Liver (tissue), 9 donors: ENCODE data around the gene ARHGEF4. TPM values are rescaled to one million over a fixed set of nuclear protein-coding genes. Genes with fewer than 3 reads are reported as not detected.

ENCODE experiments used
- DNase-seq: peaks from one replicate; pipeline ENCODE4 v3.0.0-alpha.2; 2017; ENCODE audit warnings: low spot score
- H3K27ac ChIP-seq, 2 donors: one replicate each; pipeline ENCODE4 v1.7.0; 2013; ENCODE audit warnings: inconsistent platforms in 2 of 2, low read length in 2 of 2, control low read depth in 1 of 2, low read depth in 1 of 2, mild to moderate bottlenecking in 1 of 2
- H3K27me3 ChIP-seq, 4 donors: one replicate each; pipeline versions ENCODE4 v1.6.1 to v1.7.0; 2013; ENCODE audit warnings: low read length in 3 of 4, inconsistent platforms in 1 of 4, mild to moderate bottlenecking in 1 of 4, moderate library complexity in 1 of 4; ENCODE audit not compliant: control insufficient read depth in 4 of 4, insufficient read depth in 4 of 4
- H3K36me3 ChIP-seq, 4 donors: one replicate each; pipeline versions ENCODE4 v1.6.1 to v1.7.0; 2013; ENCODE audit warnings: low read length in 3 of 4, mild to moderate bottlenecking in 3 of 4, low read depth in 1 of 4, moderate library complexity in 1 of 4; ENCODE audit not compliant: control insufficient read depth in 4 of 4, insufficient read depth in 3 of 4
- H3K4me1 ChIP-seq, 4 donors: one replicate each; pipeline versions ENCODE4 v1.6.1 to v1.7.0; 2013; ENCODE audit warnings: low read length in 3 of 4, mild to moderate bottlenecking in 3 of 4, moderate library complexity in 1 of 4; ENCODE audit not compliant: control insufficient read depth in 4 of 4, insufficient read depth in 4 of 4
- H3K4me3 ChIP-seq, 3 donors: one replicate each; pipeline versions ENCODE4 v1.6.1 to v1.7.0; 2013; ENCODE audit warnings: low read length in 3 of 3, control low read depth in 1 of 3, low read depth in 1 of 3, mild to moderate bottlenecking in 1 of 3
- H3K9ac ChIP-seq, 2 donors: one replicate each; pipeline ENCODE4 v1.7.0; 2013; ENCODE audit warnings: low read length in 2 of 2, mild to moderate bottlenecking in 2 of 2, moderate library complexity in 2 of 2, control low read depth in 1 of 2, low read depth in 1 of 2
- H3K9me3 ChIP-seq, 4 donors: one replicate each; pipeline versions ENCODE4 v1.6.1 to v1.7.0; 2013; ENCODE audit warnings: low read length in 3 of 4; ENCODE audit not compliant: control insufficient read depth in 4 of 4
- ATF3 ChIP-seq: IDR thresholded peaks from 2 replicates; pipeline ENCODE4 v1.6.1; 2016; ENCODE audit warnings: antibody characterized with exemption
- EGR1 ChIP-seq, 2 donors: IDR thresholded peaks; 2 replicates each; pipeline ENCODE4 v1.6.1; 2016 to 2018; ENCODE audit warnings: antibody characterized with exemption in 2 of 2, low read depth in 2 of 2
- FOXA1 ChIP-seq: IDR thresholded peaks from 2 replicates; pipeline ENCODE4 v1.6.1; 2016; ENCODE audit warnings: antibody characterized with exemption
- FOXA2 ChIP-seq: IDR thresholded peaks from 2 replicates; pipeline ENCODE4 v1.6.1; 2016; ENCODE audit warnings: antibody characterized with exemption
- HNF4A ChIP-seq, 2 donors: conservative IDR thresholded peaks; 2 replicates each; pipeline ENCODE4 v1.6.1; 2016; ENCODE audit warnings: antibody characterized with exemption in 2 of 2, mild to moderate bottlenecking in 2 of 2
- NR2F2 ChIP-seq: IDR thresholded peaks from 2 replicates; pipeline ENCODE4 v1.6.1; 2016; ENCODE audit warnings: antibody characterized with exemption
- RAD21 ChIP-seq, 2 donors: IDR thresholded peaks; 2 replicates each; pipeline ENCODE4 v1.6.1; 2016; ENCODE audit warnings: antibody characterized with exemption in 2 of 2, mild to moderate bottlenecking in 2 of 2
- RXRA ChIP-seq, 2 donors: IDR thresholded peaks; 2 replicates each; pipeline ENCODE4 v1.6.1; 2017 to 2018; ENCODE audit warnings: antibody characterized with exemption in 2 of 2, mild to moderate bottlenecking in 1 of 2
- SP1 ChIP-seq: IDR thresholded peaks from 2 replicates; pipeline ENCODE4 v1.6.1; 2018; ENCODE audit warnings: antibody characterized with exemption, mild to moderate bottlenecking
- TAF1 ChIP-seq: conservative IDR thresholded peaks from 2 replicates; pipeline ENCODE4 v1.6.1; 2016; ENCODE audit warnings: antibody characterized with exemption, mild to moderate bottlenecking
- ZBTB33 ChIP-seq: IDR thresholded peaks from 2 replicates; pipeline ENCODE4 v1.6.1; 2016; ENCODE audit warnings: antibody characterized with exemption
- WGBS: extraction: QIAGEN DNeasy Blood & Tissue Kit; methylation state at CpG from one replicate; pipeline ENCODE4 v1.1.7; 2013; 5-methylcytosine and 5-hydroxymethylcytosine counted together
- polyA plus RNA-seq, 2 donors: library from polyadenylated mRNA; stranded (reverse) in 1 of 2; unstranded in 1 of 2; fragments of 200-250 nt in 1 of 2; fragments of >200 nt in 1 of 2; fragmentation: Nextera tagmentation in 1 of 2; extraction: Ambion mirVana in 1 of 2; gene quantifications; one replicate each; pipeline versions ENCODE4 v1.2.1 to v1.2.3, GENCODE V29; 2013 to 2015
- total RNA-seq, 2 donors: library from RNA; depleted of rRNA; stranded (reverse); fragments of >200 nt; gene quantifications; one replicate each; pipeline ENCODE4 v1.2.3, GENCODE V29; 2014
- TF ChIP-seq, protein P1 (sequence below): IDR thresholded peaks from 2 replicates; pipeline ENCODE4 v1.6.1; 2016; ENCODE audit warnings: antibody characterized with exemption
- TF ChIP-seq, protein P2 (sequence below): fragments of 150-350 bp; IDR thresholded peaks from 2 replicates; pipeline ENCODE4 v1.5.1; 2017; ENCODE audit warnings: improper control_type of control experiment, low read depth, low read length; ENCODE audit not compliant: missing input control
- TF ChIP-seq, protein P3 (sequence below): IDR thresholded peaks from 2 replicates; pipeline ENCODE4 v1.6.1; 2016; ENCODE audit warnings: antibody characterized with exemption, mild to moderate bottlenecking
- donor health status: healthy.
- donor health status: healthy.
- donor health status: healthy.
- donor health status: healthy.
- donor health status: healthy.

ARHGEF4 gene
- total and polyA plus RNA-seq, 4 donors: 0.08 TPM; not detected in 2

DNA sequence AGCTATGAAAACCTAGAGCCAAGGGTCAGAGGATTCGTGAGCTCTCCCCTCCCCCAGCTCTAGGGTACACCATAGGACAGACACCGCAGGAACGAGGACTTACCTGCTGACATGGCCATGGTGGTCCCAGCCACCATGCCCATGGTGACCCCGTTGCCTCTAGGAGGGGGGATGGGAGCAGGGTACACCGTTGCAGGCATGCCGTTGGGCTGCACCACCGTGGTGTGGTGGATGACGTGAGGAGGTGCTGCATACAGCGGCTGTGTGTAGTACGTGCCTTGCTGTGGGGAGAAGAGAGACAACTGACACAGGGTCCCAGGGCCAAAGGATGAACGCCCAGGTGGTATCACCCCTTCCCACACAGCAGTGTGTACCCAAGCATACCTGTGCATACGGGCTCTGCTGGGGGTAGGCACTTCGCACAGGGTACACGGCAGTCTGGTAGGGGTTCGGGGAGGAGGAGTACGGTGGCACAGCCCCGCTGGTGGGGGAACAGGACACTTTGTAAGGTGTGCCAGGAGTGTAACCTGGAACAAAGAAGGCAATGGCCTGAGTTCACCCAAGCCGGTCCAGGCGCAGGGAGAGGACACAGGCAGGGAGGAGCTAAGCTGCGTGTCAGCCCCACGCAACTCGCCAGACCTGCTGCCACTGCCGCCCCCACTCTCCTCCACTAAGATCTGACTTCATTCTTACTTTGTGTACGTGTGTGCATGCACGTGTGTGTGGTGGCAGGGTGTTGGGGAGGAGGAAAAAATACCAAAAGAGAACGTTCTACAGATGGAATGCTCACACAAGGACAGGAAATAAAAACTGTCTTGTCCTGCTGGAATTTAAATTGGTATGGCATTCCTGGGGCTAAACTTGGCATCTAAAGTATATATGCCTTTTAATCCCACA is 218.7 kb downstream of the ARHGEF4 start:
- WGBS: 95% methylated on average over 26 of the region's 26 CpGs
- no peak for DNase-seq

GRCh38 chr2:131056204-131056931 is 219.7 kb downstream of the ARHGEF4 start:
- no peak for DNase-seq
- WGBS: 83% methylated on average over 5 of the region's 5 CpGs
- TF ChIP-seq SP1 (no peak), NR2F2 (no peak), RAD21 (IDR thresholded peaks at IDR 0.05) (no peak), FOXA1 (no peak), ZBTB33 (no peak), TAF1 (no peak), FOXA2 (no peak), RXRA (IDR thresholded peaks at IDR 0.05) (no peak), EGR1 (IDR thresholded peaks at IDR 0.05; ENCODE audit: low read depth in 2 of 2) (no peak)
- TF ChIP-seq, protein P1, sequence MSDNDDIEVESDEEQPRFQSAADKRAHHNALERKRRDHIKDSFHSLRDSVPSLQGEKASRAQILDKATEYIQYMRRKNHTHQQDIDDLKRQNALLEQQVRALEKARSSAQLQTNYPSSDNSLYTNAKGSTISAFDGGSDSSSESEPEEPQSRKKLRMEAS: no peak
- TF ChIP-seq, protein P2, sequence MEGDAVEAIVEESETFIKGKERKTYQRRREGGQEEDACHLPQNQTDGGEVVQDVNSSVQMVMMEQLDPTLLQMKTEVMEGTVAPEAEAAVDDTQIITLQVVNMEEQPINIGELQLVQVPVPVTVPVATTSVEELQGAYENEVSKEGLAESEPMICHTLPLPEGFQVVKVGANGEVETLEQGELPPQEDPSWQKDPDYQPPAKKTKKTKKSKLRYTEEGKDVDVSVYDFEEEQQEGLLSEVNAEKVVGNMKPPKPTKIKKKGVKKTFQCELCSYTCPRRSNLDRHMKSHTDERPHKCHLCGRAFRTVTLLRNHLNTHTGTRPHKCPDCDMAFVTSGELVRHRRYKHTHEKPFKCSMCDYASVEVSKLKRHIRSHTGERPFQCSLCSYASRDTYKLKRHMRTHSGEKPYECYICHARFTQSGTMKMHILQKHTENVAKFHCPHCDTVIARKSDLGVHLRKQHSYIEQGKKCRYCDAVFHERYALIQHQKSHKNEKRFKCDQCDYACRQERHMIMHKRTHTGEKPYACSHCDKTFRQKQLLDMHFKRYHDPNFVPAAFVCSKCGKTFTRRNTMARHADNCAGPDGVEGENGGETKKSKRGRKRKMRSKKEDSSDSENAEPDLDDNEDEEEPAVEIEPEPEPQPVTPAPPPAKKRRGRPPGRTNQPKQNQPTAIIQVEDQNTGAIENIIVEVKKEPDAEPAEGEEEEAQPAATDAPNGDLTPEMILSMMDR: no peak
- TF ChIP-seq, protein P3, sequence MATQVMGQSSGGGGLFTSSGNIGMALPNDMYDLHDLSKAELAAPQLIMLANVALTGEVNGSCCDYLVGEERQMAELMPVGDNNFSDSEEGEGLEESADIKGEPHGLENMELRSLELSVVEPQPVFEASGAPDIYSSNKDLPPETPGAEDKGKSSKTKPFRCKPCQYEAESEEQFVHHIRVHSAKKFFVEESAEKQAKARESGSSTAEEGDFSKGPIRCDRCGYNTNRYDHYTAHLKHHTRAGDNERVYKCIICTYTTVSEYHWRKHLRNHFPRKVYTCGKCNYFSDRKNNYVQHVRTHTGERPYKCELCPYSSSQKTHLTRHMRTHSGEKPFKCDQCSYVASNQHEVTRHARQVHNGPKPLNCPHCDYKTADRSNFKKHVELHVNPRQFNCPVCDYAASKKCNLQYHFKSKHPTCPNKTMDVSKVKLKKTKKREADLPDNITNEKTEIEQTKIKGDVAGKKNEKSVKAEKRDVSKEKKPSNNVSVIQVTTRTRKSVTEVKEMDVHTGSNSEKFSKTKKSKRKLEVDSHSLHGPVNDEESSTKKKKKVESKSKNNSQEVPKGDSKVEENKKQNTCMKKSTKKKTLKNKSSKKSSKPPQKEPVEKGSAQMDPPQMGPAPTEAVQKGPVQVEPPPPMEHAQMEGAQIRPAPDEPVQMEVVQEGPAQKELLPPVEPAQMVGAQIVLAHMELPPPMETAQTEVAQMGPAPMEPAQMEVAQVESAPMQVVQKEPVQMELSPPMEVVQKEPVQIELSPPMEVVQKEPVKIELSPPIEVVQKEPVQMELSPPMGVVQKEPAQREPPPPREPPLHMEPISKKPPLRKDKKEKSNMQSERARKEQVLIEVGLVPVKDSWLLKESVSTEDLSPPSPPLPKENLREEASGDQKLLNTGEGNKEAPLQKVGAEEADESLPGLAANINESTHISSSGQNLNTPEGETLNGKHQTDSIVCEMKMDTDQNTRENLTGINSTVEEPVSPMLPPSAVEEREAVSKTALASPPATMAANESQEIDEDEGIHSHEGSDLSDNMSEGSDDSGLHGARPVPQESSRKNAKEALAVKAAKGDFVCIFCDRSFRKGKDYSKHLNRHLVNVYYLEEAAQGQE: no peak
- Histone ChIP-seq H3K4me1 (no peaks in the 10 kb centered on the region), H3K9ac (no peak overlapping the region), H3K9me3 (no peaks in the 10 kb centered on the region), H3K36me3 (peaks cover 2 to 56% (median 49%) of the 10 kb centered on the region in 4 donors), H3K27me3 (no peaks in the 10 kb centered on the region), H3K27ac (no peak overlapping the region), H3K4me3 (no peak overlapping the region)

More for the DNA sequence above, 218.7 kb downstream of the ARHGEF4 start:
- no peaks in the 10 kb centered on the region for H3K27me3 ChIP-seq
- H3K9ac ChIP-seq: no peak overlapping the region
- H3K36me3 ChIP-seq: peaks cover 7 to 64% (median 52%) of the 10 kb centered on the region in 4 donors
- no peak for TF ChIP-seq RAD21 (IDR thresholded peaks at IDR 0.05)
- no peak for TF ChIP-seq ATF3
- TF ChIP-seq HNF4A (conservative IDR thresholded peaks at IDR 0.05): no peak
- no peaks in the 10 kb centered on the region for H3K9me3 ChIP-seq
- H3K4me3 ChIP-seq: no peak overlapping the region
- no peak overlapping the region for H3K27ac ChIP-seq
- H3K4me1 ChIP-seq: no peaks in the 10 kb centered on the region
